Measurements from ENCODE around the gene PHKG1.

Gene PHKG1

DNA sequence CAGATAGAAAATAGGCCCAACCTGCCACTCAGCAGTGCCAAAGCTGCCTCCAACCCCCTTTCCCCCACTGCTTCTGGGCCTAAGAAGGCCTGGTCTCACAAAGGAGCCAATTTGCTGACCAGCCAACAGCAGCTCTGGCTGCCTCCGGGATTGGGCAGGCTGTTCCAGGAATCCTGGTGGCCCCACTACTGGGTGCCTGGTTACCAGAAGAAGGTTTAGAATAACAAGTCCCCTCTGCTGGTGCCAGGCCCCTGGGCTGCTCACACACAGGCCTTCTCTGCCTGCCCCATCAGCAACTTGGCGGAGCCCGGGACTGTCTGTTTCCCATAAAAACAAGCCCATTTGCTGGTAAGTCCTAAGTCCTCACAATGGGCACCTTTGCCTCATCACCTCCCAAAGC, 1.2 kb downstream of the PHKG1 start:
- TF ChIP-seq, protein P1, sequence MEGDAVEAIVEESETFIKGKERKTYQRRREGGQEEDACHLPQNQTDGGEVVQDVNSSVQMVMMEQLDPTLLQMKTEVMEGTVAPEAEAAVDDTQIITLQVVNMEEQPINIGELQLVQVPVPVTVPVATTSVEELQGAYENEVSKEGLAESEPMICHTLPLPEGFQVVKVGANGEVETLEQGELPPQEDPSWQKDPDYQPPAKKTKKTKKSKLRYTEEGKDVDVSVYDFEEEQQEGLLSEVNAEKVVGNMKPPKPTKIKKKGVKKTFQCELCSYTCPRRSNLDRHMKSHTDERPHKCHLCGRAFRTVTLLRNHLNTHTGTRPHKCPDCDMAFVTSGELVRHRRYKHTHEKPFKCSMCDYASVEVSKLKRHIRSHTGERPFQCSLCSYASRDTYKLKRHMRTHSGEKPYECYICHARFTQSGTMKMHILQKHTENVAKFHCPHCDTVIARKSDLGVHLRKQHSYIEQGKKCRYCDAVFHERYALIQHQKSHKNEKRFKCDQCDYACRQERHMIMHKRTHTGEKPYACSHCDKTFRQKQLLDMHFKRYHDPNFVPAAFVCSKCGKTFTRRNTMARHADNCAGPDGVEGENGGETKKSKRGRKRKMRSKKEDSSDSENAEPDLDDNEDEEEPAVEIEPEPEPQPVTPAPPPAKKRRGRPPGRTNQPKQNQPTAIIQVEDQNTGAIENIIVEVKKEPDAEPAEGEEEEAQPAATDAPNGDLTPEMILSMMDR (conservative IDR thresholded peaks at IDR 0.05), result no peak
- H3K27ac ChIP-seq, result peak overlapping the region; percentile 80

DNA sequence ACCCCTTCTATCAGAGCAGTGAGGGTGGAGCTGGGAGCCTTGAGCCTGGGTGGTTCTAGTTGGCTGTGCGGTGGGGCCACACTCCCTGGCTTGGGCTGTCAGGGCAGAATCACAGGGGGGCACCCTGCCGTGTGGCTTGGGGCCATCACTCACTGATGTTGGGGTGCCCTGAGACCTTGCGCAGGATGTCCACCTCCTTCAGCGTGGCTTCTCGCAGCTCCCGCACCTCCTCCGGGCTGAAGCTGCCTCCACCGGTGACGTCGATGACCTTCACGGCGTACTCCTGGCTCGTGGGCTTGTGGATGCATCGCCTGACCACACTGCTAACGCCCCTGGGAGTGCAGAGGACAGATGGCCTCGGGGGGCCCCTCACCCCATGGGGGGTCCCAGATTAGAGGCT, 5.3 kb downstream of the PHKG1 start:
- TF ChIP-seq, protein P1 (conservative IDR thresholded peaks at IDR 0.05), result no peak

DNA sequence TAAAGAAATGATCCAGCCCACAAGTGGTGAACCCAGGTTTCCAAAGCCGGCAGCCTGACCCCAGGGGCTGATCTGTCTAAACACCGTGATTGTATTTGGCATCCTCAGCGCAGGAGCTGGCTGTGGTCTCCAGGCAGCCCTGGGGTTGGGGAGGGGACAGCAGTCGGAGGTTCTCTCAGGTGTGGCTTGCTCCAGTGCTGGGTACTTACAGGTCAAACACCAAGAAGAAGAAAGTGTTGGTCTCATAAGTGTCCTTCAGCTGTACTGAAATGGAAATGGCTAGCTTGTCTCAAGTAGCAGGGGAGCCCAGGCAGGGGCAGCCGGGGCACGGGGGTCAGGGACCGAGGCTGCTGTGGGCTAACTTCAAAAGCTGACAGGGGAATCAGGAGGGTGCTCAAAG, 6.0 kb downstream of the PHKG1 start:
- no peak overlapping the region for H3K27ac ChIP-seq

More for the DNA sequence above, 5.3 kb downstream of the PHKG1 start:
- no peak overlapping the region for H3K27ac ChIP-seq

DNA sequence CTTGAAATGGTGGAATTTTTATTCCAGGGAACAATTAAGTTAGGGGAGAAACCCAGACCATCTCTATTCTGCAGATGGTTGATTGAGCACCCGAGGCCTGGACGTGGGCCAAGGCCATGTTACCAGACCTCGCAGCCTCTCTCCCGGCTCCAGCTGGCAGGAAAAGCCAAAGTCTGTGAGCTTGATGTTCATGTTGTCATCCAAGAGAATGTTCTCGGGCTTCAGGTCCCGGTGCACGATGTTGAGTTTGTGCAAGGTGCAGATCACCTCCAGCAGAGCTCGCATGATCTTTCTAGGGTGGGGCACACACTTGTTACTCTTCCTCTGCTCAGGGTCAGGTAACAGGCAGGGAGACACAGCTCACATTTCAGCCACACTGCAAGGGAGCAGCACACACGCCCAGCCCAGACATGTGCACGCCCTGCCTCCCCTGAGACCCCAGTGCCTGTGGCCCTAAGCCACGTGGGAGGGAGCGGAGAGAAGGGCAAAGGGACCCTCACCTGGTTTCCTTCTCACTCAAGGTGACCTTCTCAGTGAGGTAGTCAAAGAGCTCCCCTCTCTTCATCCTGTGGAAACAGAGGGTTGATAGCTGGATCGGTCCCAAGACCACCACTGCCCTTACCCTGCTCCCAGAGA, 9.5 kb downstream of the PHKG1 start:
- TF ChIP-seq, protein P1 (conservative IDR thresholded peaks at IDR 0.05), result no peak

More for the DNA sequence above, 6.0 kb downstream of the PHKG1 start:
- TF ChIP-seq, protein P1 (conservative IDR thresholded peaks at IDR 0.05), result no peak

DNA sequence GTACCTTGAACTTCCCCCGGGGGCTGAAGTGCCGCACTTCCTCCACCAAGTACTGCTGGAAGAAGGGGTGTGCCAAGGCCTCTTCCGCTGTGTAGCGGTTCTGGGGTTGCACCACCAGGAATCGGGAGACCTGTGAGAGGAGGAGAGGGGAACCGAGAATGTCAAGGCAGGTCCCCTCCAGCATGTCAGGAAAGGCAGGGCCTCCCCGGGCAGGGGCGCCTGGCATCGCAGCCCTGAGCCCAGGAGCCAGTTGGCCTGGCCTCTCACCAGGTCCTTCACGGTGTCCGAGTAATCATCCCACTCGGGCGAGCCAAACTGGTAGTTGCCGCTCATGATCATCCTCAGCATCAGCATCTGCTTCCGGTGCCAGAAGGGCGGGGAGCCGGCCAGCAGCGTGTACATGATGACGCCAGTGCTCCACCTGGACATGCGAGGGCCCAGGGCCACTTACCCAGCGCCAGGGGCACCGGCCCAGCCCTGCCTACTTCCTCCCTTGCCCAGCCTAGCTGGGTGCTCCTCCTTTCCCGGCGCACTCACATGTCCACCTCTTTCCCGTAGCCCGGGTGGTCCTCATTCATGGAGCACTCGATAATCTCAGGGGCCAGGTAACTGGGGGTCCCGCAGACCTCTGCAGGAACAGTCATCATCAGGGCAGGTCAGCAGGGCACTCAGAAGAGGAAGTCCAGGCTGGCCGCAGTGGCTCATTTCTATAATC, 11.0 kb downstream of the PHKG1 start:
- TF ChIP-seq, protein P1 (conservative IDR thresholded peaks at IDR 0.05), result no peak
- peak overlapping the region; percentile 96 for H3K27ac ChIP-seq

More for the DNA sequence above, 9.5 kb downstream of the PHKG1 start:
- peak overlapping the region; percentile 96; the same call in 1 of the 2 replicates for H3K27ac ChIP-seq

DNA sequence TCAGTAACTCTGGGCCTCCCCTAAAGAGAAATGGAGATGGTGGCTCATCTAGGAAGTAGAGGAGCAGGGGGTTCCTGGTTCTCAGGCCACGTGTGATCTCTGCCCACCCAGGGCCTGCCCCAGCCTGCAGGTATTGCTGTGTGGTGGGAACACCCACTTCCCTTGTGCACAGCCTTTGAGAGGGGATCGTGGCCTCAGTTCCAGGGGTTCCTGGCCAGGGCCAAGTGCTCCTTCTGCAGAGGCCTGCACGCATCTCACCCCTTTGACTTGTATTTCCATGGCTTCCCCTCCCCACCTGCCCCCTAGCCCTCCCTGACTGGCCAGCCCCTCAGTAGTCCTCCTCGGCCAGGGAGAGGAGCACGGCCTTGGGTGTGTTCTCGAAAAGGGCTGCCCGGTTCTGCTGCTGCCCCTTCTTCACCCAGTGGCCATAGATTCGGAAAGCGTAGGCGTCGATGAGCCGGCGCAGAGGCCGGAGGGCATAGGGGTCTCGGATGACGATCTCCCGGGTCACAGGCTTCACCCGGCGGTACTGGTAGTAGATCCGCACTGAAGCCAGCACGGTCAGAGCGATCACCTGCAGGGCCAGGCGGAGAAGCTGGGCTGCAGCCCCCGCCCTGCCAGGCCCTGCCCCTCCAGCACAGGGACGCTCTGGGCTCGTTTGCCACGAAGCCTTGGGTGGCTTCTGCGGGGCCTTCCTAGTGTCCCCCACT, 11.9 kb downstream of the PHKG1 start:
- H3K27ac ChIP-seq, result peak overlapping the region; percentile 96

DNA sequence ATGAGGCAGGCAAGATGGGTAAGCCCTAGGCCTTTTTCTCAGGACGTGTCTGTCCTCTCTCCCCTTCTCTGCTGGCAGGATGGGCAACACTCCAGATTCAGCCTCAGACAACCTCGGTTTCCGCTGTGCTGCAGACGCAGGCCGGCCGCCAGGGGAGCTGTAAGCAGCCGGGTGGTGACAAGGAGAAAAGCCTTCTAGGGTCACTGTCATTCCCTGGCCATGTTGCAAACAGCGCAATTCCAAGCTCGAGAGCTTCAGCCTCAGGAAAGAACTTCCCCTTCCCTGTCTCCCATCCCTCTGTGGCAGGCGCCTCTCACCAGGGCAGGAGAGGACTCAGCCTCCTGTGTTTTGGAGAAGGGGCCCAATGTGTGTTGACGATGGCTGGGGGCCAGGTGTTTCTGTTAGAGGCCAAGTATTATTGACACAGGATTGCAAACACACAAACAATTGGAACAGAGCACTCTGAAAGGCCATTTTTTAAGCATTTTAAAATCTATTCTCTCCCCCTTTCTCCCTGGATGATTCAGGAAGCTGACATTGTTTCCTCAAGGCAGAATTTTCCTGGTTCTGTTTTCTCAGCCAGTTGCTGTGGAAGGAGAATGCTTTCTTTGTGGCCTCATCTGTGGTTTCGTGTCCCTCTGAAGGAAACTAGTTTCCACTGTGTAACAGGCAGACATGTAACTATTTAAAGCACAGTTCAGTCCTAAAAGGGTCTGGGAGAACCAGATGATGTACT, 13.1 kb downstream of the PHKG1 start:
- peak overlapping the region; percentile 96 for H3K27ac ChIP-seq
- TF ChIP-seq, protein P1 (conservative IDR thresholded peaks at IDR 0.05), result peak; percentile 95
